GM19372 (cell line): ENCODE measurements around the gene MXRA8.
"Not testable (repeated sequence)": the region's sequence is repeated elsewhere in the genome, so short reads cannot be mapped to it uniquely, and the experiment has no call there.

Experiments
- ATAC-seq: cut with Tn5 transposase; IDR thresholded peaks from one replicate; pipeline ENCODE4 v1.9.1; 2021; ENCODE audit warnings: mild to moderate bottlenecking, low read depth, moderate library complexity; ENCODE audit not compliant: unreplicated experiment

The MXRA8 gene

GRCh38 chr1:1358433-1359271, at the start of gene MXRA8:
Gene MXRA8 (minus strand): TSS chr1:1358555. CDS start chr1:1358504, 51 bp downstream.
- no peak for ATAC-seq

GRCh38 chr1:1407636-1408318, 49.4 kb upstream of the MXRA8 start:
- peak; percentile 16 for ATAC-seq

- ATAC-seq = peak; percentile 89
Observed at GRCh38 chr1:1406821-1407635, 48.7 kb upstream of the MXRA8 start, which contains the start of gene MRPL20. Gene MRPL20 (minus strand): TSS chr1:1407293. CDS start chr1:1407217, 76 bp downstream.

DNA sequence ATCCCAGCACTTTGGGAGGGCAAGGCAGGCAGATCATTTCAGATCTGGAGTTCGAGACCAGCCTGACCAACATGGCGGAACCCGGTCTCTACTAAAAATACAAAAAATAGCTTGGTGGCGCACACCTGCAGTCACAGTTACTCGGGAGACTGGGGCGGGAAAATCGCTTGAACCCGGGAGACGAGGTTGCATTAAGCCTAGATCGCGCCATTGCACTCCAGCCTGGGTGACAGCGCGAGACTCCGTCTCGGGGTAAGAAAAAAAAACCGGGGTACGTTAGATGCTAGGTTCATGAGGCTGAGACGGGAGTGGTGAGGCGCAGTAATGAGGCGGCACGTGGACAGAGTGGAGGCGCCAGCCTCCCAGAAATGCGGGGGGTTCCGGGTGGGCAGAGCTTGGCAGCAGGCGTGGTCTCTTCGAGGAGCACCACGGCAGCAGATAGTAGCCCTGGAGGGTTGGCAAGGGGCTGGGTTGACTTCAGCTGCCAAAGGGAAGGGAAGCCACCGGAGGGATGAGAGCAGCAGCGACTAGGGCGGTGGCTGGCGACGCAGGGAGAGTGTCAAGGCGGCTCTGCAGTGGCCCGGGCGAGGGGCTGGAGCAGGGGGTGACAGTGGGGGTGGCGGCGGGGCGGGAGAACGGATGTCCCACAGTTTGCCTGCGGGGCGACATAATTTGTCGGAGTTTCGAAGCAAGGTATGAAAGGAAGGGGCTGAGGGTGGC, 47.9 kb upstream of the MXRA8 start:
- no peak for ATAC-seq

DNA sequence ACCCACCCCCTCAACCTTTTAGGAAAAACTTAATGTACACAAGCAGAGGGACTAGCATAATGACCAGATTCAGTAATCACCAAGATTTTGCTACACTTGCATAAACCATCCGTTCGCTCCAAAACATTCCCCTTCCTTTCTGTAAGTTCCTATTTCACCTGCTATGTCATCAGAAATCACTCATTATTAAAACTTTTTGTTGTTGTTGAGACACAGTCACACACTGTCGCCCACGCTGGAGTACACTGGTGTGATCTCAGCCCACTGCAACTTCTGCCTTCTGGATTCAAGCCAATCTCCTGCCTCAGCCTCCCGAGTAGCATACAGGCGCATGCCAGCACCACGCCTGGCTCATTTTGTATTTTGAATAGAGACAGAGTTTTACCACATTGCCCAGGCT, 45.3 kb upstream of the MXRA8 start:
- no peak for ATAC-seq

- not testable (repeated sequence) for ATAC-seq
Observed at GRCh38 chr1:1402901-1403392, 44.6 kb upstream of the MXRA8 start.

- ATAC-seq = no peak
Observed at GRCh38 chr1:1402072-1402900, 43.9 kb upstream of the MXRA8 start.

- no peak for ATAC-seq
Observed at GRCh38 chr1:1401457-1402010, 43.2 kb upstream of the MXRA8 start.

DNA sequence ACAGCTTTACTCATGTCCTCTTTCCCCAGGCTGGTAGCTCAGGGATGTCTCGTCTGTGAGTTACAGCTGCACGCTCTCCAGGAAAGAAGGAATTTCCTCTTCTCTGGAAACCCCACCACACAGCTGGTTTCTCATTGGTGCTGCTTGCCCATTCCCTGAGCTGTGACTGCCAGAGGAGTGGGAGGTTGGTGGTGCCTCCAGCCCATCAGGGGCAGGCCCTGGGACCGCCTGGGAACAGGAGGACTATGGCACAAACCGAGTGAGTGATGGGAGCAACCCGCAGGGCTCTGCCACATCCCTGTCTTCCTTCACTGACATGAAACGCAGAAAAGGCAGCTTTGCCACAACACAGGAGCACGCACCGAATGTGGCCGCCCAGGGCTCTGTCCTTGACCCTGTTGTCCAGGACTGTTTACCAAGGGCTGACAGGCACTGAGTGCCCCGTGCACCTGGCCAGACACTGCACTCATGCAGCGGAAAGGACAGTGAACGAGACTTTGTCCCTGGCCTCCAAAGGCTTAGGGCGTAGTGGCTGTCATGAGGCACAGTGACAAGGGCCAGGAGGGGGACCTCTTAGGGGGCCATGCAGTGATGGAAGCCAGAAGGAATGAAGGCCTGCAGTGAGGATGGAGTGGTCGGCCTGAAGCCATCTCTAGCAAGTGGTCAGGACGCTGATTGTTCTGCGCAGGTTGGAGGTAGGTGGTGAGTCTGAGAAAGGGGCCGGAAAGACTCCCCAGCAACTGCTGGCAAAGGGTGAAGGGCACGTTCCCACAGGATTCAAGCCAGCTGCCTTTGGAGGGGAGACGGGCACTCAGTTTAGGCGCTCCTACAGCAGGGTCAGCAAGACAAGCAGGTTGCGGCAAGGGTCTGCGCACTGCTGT, 42.5 kb upstream of the MXRA8 start:
- no peak for ATAC-seq

- peak; percentile 6 for ATAC-seq
Observed at GRCh38 chr1:1399872-1400575, 41.7 kb upstream of the MXRA8 start.

DNA sequence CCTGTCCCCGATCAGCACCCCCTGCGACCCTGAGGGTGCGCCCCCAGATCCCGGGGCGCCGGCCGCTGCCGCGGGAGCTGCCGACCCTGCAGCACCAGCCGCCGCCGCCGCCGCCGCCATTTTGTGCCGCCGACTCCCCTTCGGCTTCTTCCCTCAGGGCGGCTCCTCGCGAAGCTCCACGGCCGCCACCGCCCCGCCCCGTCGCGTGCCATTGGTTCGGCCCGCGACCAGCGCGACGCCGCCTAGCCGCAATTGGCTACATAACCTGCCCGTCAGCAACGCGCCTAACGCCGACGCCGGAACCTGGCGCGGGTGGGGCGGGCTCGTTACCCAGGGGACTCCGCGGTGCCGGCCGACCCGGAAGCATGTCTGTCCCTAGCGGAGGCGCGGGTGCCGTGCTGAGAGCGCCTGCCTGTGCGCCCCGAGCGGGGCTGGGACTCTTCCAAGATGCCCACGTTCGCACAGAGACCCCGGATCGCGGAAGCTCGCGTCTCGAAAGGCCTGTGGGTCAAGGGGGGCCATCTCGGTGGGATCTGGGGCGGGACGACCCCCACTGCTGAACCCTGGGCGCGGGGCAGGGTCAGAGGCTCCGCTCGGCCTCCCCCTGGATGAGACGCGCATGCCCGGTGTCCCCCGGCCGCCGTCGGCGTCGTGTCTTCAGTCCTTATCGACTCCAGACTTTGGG, 41.0 kb upstream of the MXRA8 start, which contains the start of gene CCNL2:
Gene CCNL2 (minus strand): TSS at position 149 of the 685 bp plus-strand sequence. CDS start 29 bp downstream, at position 120.
- ATAC-seq = peak; percentile 94

DNA sequence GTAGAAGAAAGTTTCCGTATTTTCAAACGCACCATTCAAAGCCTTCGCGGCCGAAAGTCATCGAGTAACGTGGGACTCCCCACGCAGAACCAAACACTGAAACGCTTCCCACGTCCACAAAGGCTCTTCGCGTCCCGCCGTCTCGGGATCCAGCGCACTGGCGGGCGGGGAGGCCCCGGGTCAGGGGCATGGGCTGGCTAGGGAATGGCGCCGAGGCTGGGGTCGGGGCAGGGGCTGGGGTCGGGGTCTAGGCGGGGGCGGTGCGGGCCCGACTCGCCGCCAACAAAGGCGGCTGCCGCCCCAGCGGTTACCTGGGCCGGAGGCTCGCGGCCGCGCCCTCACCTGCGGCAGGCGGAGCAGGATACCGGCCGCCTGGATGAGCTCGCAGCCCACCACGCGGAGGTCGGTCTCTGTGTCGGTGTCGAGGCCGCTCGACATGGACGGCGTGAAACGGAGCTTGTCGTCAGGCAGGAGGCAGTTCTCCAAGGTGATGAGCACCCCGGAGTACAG, 40.4 kb upstream of the MXRA8 start:
- peak; percentile 9 for ATAC-seq

GRCh38 chr1:1397839-1398523, 39.6 kb upstream of the MXRA8 start:
- no peak for ATAC-seq

- no peak for ATAC-seq
Observed at GRCh38 chr1:1395166-1395565, 36.8 kb upstream of the MXRA8 start.

DNA sequence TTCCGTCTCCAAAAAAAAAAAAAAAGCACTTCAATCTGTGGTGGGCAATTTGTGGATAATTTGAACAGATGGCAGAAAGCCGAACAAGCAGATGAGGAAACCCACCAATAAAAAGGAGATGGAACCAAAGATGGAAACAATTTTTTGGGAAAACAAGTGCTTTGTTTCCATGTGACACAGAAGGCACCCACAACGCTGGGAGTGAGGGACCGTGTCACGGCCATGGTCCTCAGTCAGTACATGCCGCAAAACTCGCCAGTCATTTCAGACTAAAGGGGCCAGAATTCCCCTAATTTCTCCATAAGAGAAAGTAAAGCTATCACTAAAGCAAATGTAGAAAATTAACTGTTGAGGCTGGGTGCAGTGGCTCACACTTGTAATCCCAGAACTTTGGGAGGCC, 35.8 kb upstream of the MXRA8 start:
- no peak for ATAC-seq

DNA sequence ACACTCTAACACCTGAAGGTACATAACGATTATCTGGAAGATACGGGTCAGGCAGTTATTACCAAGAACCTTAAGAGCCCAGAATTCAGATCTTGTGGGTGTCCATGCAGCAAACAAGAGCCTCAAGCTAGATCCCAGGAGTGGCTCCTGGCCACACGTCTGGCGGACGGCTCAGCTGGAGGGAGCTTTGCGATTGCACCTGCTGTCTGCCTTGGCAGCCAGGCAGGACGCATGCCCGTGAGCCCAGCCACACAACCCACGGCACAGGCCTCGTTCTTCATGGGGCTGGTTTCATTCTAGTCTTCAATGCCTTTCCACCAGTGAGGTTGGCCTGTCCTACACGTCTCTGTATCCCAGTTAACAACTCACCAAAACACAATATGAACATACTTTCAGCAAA, 35.1 kb upstream of the MXRA8 start:
- ATAC-seq = no peak
